GDM1 (cell line): ENCODE data around the gene ERVH48-1.
"Not testable (repeated sequence)": the region's sequence is repeated elsewhere in the genome, so short reads cannot be mapped to it uniquely, and the experiment has no call there.

Source experiments
- DNase-seq: peaks from one replicate; lab custom pipeline; 2025; lab: John Stamatoyannopoulos, UW

The ERVH48-1 gene

DNA sequence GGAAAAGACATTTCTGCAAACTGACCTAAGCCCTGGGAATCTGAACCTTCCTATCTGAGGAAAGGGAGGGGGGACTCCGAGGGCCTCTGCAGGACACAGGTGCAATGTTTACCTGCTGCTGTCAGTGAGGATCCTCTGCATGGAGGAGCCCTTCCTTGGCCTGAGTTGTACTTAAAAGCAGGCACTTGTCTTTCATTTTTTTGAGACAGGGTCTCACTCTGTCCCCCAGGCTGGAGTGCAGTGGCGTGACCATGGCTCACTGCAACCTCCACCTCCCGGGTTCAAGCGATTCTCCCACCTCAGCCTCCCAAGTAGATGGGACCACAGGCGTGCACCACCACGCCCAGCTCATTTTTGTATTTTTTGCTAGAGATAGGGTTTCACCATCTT, 13.2 kb upstream of the ERVH48-1 start:
- not testable (repeated sequence) for DNase-seq

DNA sequence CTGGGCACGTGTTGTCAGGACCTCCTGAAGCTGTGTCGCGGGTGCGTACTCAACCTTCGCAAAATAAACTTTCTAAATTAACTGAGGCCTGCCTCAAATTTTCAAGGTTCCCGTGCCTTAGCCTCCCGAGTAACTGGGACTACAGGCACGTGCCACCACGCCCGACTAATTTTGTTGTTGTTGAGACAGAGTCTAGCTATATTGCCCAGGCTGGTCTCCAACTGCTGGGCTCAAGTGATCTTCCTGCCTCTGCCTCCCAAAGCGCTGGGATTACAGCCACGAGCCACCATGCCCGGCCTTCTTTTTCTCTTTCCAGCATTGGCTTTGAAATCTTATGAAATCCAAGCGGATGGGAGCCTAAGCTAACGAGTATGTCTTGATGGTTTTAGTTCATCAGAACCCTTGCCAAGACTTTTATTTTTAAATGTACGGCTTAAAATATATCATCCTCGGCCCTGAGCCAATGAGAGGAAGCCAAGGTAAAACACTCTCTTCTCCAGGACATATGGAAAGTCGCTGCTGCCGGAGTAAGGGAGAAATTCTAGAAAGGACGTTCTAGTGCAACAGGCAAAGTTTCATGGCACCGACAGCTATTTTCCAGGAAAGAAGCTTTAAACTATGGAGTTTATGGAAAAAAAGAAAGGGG, 12.7 kb upstream of the ERVH48-1 start:
- DNase-seq: no peak

DNA sequence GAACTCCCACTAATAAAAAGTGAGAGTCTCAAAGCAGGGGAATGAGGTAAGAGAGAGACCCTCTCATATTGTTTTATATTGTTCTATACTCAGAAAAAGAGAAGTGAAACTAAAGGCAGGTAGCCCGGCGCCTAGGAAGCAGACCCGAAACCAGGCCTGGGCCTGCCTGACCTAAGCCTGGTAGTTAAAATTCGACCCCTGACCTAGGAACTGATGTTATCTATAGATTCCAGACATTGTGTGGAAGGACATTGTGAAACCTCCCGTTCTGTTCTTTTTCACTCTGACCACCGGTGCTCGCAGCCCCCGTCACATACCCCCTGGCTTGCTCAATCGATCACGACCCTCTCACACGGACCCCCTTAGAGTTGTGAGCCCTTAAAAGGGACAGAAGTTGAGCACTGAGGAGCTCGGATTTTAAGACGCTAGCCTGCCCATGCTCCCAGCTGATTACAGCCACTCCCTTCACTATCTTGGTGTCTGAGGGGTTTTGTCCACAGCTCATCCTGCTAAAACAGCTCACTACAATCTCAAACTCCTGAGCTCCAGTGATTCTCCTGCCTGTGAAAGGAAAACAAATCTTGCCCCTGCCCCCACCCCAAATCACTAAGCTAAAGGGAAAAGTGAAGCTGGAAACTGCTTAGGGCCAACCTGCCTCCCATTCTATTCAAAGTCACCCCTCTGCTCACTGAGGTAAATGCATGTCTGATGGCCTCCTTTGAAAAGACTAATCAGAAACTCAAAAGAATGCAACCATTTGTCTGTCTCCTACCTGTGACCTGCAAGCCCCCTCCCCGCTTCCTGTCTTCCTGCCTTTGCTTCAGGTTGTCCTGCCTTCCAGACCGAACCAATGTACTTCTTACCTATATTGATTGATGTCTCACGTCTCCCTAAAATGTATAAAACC, 11.9 kb upstream of the ERVH48-1 start:
- not testable (repeated sequence) for DNase-seq

DNA sequence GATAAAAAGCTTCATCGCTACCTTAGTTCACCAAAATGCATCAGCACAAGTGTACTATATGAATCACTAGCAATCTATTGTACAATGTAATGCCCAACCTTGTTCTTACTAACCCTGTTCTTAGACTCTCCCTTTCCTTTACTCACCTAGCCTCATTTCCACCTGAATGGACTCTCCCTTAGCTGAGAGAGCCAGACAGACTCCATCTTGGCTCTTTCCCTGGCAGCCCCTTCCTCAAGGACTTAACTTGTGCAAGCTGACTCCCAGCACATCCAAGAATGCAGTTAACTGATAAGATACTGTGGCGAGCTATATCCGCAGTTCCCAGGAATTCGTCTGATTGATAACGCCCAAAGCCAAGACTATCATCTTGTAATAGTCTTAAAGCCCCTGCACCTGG, 10.9 kb upstream of the ERVH48-1 start:
- DNase-seq: not testable (repeated sequence)

DNA sequence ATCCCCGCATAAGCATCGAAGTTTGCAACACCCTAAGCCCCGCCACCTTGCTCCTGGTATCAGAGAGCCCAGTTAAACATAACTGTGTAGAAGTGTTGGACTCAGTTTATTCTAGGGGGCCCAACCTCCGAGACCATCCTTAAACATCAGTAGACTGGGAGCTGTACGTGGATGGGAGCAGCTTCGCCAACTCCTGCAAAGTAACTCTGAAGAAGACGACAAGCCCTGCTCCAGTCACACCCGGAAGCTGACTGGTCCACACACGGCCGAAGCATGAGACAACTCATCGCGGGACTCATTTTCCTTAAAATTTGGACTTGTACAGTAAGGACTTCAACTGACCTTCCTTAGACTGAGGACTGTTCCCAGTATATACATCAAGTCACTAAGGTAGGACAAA, 8.5 kb upstream of the ERVH48-1 start:
- not testable (repeated sequence) for DNase-seq

DNA sequence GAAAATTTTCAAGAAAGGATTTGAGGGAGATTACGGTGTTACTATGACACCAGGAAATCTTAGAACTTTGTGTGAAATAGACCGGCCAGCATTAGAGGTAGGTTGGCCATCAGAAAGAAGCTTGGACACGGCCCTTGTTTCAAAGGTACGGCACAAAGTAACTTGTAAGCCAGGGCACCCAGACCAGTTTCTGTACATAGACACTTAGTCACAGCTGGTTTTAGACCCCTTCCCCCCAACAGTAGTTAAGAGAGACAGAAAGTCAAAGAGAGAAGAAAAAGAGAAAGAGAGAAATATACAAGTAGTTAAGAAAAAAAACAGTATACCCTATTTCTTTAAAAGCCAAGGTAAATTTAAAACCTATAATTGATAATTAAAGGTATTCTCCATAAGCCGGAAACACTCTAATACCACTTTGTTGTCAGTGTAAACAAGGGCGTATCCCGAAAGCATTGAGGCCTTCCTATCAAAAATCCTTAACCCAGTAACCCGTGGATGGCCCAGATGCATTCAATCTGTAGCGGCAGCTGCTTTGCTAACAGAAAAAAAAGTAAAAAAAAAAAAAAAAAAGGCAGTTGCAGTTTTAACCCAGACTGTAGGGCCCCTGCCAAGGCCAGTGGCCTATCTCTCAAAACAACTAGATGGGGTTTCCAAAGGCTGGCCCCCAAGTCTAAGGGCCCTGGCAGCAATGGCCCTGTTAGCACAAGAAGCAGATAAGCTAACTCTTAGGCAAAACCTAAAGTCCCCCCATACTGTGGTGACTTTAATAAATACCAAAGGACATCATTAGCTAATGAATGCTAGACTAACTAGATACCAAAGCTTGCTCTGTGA, 7.9 kb upstream of the ERVH48-1 start:
- DNase-seq: not testable (repeated sequence)

DNA sequence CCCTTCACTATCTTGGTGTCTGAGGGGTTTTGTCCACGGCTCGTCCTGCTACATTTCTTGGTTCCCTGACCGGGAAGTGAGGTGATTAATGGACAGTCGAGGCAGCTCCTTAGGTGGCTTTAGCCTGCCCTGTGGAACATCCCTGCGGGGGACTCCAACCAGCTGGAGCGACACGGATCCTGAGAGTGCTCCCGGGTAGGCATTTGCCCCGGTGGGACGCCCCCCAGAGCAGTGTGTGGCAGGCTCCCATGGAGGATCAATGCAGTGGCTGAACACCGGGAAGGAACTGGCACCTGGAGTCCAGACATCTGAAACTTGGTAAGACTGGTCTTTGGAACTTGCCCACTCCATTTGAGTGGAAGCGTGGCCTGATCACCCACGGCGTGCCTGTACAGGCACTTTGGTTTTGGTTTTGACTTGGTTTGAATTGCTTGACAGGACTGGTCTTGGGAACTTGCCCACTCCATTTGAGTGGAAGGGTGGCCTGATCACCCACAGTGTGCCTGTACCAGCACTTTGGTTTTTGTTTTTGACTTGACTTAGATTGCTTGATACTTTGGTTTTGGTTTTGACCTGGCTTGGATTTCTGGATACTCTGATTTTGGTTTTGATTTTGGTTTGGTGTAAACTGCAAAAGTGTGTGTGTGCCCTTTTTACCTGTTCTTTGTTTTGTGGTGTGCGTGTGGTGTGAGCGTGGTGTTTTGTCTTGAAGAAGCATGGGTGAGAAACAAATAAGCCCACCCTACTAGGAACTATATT, 7.1 kb upstream of the ERVH48-1 start:
- not testable (repeated sequence) for DNase-seq

DNA sequence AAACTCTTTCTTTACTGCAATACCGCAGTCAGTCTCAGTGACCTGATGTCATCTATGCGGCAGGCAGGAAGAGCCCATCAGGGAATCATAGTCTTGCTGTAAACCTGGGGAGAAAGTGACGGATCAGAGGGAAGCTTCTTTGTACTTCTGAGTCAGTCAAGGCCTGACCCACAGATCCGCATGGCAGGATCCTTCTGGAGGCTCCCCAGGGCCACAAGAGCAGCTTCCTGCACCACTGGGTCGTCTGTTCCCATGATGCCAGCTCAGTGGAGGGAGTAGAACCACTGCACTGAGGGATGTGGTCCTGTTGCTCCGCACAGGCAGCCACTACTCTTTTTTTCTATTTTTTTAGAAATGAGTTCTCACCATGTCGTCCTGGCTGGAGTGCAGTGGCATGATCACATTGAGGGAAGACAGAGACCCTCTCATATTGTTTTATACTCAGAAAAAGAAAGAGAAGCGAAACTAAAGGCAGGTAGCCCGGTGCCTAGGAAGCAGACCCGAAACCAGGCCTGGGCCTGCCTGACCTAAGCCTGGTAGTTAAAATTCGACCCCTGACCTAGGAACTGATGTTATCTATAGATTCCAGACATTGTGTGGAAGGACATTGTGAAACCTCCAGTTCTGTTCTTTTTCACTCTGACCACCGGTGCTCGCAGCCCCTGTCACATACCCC, 6.3 kb upstream of the ERVH48-1 start:
- DNase-seq: no peak

DNA sequence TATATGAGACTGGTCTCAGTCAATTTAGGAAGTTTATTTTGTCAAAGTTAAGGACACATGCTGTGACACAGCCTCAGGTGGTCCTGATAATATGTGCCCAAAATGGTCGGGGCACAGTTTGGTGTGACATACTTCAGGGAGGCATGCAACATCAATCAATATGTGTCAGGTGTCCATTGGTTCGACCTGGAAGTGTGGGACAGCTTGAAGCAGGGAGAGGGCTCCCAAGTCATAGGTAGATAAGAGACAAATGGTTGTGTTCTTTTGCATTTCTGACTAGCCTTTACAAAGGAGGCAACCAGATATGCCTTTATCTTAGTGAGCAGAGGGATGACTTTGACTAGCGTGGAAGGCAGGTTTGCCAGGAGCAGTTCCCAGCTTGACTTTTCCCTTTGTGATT, 4.5 kb upstream of the ERVH48-1 start:
- no peak for DNase-seq

DNA sequence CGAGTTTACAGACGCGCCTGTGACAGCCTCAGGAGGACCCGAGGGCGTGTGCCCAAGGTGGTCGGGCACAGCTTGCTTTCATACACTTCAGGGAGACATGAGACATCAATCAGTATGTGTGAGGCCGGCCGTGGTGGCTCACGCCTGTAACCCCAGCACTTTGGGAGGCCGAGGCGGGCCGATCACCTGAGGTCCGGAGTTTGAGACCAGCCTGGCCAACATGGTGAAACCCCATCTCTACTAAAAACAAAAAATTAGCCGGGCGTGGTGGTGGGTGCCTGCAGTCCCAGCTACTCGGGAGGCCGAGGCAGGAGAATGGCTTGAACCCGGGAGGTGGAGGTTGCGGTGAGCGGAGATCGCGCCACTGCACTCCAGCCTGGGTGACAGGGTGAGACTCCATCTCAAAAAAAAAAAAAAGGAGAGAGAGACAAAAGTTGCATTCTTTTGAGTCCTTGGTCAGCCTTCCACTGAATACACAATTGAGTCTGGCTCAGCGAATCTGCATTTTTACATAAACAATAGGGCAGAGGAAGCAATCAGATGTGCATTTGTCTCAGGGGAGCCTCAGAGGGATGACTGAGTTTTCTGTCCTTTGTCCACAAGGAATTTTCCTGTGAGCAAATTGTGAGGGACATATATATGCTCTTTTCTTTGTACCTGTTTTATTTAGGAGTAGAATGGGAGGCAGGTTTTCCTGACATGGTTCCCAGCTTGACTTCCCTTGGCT, 2.2 kb upstream of the ERVH48-1 start:
- DNase-seq: not testable (repeated sequence)

DNA sequence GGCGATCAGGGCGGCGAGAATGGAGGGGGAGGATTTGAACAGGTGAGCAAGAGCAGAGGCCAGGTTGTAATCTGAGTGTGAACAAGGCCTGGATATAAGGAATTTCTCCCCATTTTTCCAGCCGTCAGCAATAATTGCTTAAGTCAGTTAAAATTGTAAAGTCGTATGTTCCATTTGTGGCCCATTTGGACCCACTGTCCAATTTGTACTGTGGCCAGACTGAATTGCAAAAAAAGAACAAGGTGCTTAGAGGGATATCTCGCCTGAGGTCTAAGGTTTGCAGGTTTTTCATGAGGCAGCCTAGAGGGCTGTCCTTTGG, 1.0 kb downstream of the ERVH48-1 start:
- DNase-seq: no peak

DNA sequence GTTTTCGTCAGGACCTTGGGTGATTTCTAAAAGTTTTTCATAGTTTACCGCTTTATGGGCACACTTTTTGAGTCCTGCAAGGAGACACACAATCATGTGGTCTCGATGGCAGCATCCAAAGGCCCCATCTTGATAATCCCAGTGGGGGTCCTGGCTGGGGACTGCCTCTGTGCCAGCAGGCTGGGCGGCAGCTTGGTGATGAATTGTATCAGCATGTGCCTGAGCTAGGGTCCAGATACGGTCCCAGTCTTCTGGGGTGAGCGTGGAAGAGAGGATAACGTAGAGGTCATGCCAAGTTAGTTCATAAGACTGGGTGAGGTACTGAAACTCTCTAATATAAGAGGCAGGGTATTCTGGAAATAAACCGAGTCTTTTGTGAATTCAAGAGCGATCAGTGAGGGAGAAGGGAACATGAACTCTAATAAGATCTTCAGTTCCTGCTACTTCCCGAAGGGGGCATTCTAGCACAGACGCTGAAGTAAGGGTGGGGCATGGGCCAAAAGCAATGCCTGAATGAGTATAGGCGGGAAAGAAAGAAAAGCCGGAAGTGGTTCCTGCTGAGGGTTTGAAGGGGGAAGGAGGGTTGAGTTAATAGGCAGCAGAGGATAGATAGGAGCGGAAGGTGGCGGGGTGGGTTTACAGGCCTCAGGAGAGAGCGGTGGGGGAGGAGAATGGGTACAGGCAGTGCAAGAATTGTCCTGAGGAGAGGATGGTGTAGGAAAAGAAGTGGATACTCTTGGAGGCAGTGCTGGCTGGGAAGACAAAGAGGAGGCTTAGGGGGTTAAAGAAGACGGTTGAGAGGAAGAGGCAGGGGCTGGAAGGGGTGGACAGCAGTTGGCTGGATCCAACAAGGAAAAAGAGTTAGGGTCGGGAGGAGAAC, 1.6 kb downstream of the ERVH48-1 start:
- DNase-seq: peak; percentile 83

DNA sequence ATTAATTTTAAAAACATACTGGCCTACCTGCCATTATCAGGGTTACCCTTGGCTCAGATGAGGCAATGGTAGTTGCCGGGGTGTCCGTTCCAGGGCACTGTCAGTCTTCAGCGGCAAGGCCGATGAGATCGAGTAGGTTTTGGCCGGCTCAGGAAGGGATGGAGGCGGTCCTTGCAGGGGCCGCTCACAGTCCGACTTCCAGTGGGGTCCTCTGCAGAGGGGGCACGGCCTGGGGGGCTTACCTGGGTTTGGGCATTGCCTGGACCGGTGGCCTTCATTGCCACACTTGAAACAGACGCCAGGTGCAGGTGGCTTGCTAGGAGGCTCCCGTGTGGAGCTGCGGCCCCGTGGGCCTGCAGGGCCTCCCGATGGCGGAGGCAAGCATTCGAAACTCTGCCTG, 2.5 kb downstream of the ERVH48-1 start:
- no peak for DNase-seq

DNA sequence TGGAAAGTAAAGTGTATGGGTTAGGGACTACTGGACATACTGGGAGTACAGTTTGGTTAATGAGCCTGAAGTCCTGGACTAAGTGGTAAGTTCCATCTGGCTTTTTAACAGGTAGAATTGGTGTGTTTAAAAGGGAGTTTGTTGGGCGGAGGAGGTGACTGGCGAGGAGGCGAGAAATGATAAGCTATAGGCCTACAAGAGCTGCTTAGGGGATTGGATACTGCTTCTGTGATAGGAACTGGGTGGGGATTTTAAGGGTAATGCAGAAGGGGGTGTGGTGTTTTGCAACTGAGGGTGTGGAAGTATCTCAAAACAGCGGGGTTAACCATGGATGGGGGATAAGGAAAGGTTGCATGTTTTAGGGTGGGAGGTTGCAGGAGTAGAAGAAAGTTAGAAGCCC, 3.5 kb downstream of the ERVH48-1 start:
- no peak for DNase-seq

DNA sequence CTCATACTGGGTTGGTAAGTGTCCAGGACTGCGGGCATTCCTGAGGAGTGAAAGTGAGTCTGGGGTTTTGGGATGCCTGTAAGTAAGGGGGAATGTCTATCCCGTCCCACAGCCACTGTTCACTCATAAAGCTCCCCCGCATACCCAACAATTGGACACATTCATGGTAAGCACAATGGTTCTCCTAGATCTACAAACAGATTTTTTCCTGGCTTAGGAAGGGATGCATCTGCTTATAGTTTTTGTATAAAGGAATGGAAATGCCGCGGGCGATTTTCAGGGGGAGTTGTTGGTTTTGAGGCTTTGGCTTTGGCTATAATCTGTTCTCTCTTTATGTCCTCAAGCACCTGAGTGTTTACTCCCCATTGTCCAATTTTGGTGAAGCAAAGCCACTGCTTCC, 7.1 kb downstream of the ERVH48-1 start:
- no peak for DNase-seq

DNA sequence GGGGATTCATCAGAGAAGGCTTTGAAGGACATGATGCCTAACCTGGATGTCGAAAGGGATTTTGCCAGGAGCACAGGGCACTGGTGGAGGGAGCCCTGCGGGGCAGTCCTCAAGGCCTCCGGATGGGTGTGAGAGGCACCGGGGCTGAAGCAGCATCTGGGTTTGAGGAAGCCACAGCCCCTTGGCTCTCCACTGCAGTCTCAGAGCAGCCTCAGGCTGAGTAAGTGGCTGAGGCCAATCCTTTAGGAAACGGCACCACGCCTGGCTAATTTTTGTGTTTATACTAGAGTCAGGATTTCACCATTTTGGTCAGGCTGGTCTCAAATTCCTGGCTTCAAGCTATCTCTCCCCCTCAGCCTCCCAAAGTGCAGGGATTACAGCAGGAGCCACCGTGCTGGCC, 12.0 kb downstream of the ERVH48-1 start:
- no peak for DNase-seq

DNA sequence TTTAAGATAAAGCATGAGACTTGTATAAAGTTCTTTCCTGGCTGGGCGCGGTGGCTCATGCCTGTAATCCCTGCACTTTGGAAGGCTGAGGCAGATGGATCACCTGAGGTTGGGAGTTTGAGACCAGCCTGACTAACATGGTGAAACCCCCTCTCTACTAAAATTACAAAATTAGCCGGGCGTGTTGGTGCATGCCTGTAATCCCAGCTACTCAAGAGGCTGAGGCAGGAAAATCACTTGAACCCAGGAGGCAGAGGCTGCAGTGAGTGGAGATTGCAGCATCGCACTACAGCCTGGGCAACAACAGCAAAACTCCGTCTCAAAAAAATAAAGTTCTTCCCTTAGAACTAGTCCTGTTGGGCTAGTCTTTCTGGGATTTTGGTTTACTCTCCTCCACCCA, 13.5 kb downstream of the ERVH48-1 start:
- DNase-seq: not testable (repeated sequence)

DNA sequence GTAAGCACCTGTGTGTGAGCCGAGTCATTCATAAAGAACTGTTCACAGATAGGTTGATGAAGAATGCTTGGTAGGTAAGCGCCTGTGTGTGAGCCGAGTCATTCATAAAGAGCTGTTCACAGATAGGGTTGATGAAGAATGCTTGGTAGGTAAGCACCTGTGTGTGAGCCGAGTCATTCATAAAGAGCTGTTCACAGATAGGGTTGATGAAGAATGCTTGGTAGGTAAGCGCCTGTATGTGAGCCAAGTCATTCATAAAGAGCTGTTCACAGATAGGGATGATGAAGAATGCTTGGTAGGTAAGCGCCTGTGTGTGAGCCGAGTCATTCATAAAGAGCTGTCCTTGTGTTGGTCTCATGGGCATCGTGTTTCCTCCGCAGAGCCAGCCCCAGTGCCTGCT, 16.9 kb downstream of the ERVH48-1 start:
- DNase-seq: not testable (repeated sequence)

DNA sequence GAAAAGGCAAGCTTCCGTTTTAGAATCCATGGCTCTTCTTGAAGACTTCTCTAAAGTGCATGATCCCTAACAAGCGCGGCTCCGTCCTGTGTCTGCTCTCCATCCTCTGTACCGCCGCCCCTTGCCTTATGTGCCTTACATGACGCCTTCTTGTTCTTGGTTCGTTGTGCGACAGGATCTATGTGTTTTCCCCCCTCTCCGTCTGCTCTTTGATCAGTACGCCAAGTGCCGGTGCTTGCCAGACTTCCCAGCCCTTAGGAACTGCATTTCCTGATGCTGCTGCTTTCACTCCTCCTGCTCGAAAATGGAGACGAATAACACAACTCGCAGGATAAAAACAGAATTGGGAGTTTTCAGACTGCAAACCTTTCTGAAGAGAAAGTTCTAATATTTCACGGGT, 19.2 kb downstream of the ERVH48-1 start:
- DNase-seq: no peak

DNA sequence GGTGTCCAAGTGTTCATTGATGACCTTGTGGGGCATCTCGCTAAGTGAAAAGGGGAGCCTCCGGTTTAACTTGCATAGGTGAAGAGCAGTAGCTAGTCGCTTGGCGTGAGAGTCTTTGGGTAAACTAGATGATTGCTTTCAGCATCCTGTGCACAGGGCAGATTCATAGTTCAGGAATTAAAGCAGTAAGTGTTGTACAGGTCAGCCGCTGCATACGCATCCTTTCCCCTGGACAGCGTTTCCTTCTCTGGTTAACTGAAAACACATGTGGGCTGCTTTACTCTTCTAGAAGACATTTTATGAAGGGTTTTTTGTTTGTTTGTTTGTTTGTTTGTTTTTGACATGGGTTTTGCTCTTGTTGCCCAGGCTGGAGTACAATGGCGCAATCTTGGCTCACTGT, 20.2 kb downstream of the ERVH48-1 start:
- DNase-seq: no peak
